Measurements from ENCODE around the gene FUCA1.
"Not testable (repeated sequence)": the region's sequence is repeated elsewhere in the genome, so short reads cannot be mapped to it uniquely, and the experiment has no call there.

FUCA1 gene

GRCh38 chr1:23868557-23869016 lies 497 bp upstream of the FUCA1 start:
- peak overlapping the region; percentile 67 for H3K4me3 ChIP-seq (ENCODE audit: low read depth, low read length)
- ChIA-PET CTCF (interaction anchor here (0.6 to 5.5 kb wide), 11 partner anchors 9 to 97 kb away, joined by 3 to 27 read pairs (median 3); no protein-coding TSS in a partner anchor), POLR2A (no interaction called here)
- no peak for TF ChIP-seq CTCF (IDR thresholded peaks at IDR 0.05; ENCODE audit: insufficient read depth, low read length, missing control alignments)
- no peak for DNase-seq (ENCODE audit: low read depth, low spot score)

DNA sequence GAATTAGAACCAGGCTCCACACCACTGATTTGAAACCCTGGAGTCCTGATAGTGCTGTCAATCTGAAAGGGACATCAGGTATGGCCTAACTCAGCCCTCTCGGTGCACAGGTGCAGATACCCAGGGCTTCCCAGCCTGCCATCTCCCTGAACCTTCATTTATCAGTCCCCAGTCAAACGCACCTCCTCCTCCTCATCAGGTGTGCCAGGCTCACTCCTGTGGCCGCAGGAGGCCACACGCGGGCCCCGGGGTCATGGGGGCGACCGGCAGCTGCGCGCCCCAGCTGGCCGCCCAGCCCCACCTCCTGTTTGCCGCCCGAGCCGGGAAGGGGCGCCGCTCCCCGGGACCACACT lies 572 bp downstream of the FUCA1 start:
- no peak for TF ChIP-seq CTCF (IDR thresholded peaks at IDR 0.05; ENCODE audit: insufficient read depth, low read length, missing control alignments)
- CTCF ChIA-PET = interaction anchor here (0.7 to 5.5 kb wide), 5 partner anchors 12 to 96 kb away, joined by 3 to 27 read pairs (median 4); no protein-coding TSS in a partner anchor
- POLR2A ChIA-PET = no interaction called here
- peak overlapping the region; percentile 67 for H3K4me3 ChIP-seq (ENCODE audit: low read depth, low read length)
- no peak for DNase-seq (ENCODE audit: low read depth, low spot score)

GRCh38 chr1:23865543-23865930 lies 2.6 kb downstream of the FUCA1 start:
- ChIA-PET CTCF (interaction anchor here (1.0 to 1.5 kb wide), 8 partner anchors 10 to 94 kb away, joined by 3 to 5 read pairs (median 3); partner anchors contain the start of gene HMGCL), POLR2A (no interaction called here)
- no peak for DNase-seq (ENCODE audit: low read depth, low spot score)
- no peak overlapping the region for H3K4me3 ChIP-seq (ENCODE audit: low read depth, low read length)
- TF ChIP-seq CTCF (IDR thresholded peaks at IDR 0.05; ENCODE audit: insufficient read depth, low read length, missing control alignments) = no peak

- H3K4me3 ChIP-seq (ENCODE audit: low read depth, low read length) = no peak overlapping the region
- POLR2A ChIA-PET = no interaction called here
- DNase-seq (ENCODE audit: low read depth, low spot score) = no peak
- no peak for TF ChIP-seq CTCF (IDR thresholded peaks at IDR 0.05; ENCODE audit: insufficient read depth, low read length, missing control alignments)
- CTCF ChIA-PET = interaction anchor here (1.0 to 1.5 kb wide), 8 partner anchors 10 to 93 kb away, joined by 3 to 5 read pairs (median 3); partner anchors contain the start of gene HMGCL
These were observed 3.1 kb downstream of the FUCA1 start for GRCh38 chr1:23864801-23865542.

DNA sequence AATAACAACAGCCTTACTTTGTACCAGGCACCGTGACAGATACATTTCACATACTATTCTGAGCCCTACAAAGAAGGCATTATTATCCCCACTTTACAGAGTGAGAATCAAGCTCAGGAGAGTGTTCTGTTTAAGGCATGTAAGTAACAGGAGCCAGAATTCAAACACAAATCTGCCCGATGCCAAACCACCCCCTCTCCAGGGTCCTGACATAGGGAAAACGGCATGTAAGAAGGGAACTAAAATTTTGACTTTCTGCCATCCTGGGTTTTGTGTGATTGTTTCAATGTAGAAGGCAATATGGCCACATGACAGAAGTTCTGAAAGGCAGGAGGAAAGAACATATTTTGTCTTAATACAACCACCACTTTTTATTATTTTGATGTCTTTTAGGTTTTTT lies 5.5 kb downstream of the FUCA1 start:
- ChIA-PET POLR2A (no interaction called here), CTCF (interaction anchor here (1.2 to 2.5 kb wide), 2 partner anchors 52 to 91 kb away, joined by 4 to 9 read pairs; no protein-coding TSS in a partner anchor)
- no peak overlapping the region for H3K4me3 ChIP-seq (ENCODE audit: low read depth, low read length)
- DNase-seq (ENCODE audit: low read depth, low spot score) = no peak
- TF ChIP-seq CTCF (IDR thresholded peaks at IDR 0.05; ENCODE audit: insufficient read depth, low read length, missing control alignments) = no peak

DNA sequence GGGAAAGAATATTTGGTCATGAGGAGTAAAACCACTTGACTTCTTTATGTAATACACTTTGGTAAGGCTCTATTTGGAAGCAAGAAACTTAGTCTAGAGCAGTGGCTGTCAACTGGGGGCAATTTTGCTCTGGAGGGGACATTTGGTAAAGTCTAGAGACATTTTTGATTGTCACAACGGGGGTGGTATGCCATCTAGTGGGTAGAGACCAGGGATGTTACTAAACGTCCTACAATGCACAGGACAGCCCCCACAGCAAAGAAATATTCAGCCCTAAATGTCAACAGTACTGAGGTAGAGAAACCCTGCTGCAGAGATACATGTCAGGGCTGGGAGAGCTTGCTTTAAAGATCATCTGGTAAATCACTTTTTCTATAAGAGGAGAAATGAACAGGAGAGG lies 13.5 kb downstream of the FUCA1 start:
- ChIA-PET CTCF (interaction anchor here (0.8 to 3.3 kb wide), 11 partner anchors 11 to 357 kb away, joined by 3 to 14 read pairs (median 3); no protein-coding TSS in a partner anchor), POLR2A (no interaction called here)
- DNase-seq (ENCODE audit: low read depth, low spot score) = no peak
- no peak overlapping the region for H3K4me3 ChIP-seq (ENCODE audit: low read depth, low read length)
- peak; percentile 17 for TF ChIP-seq CTCF (IDR thresholded peaks at IDR 0.05; ENCODE audit: insufficient read depth, low read length, missing control alignments)

GRCh38 chr1:23853124-23853523 lies 15.0 kb downstream of the FUCA1 start:
- POLR2A ChIA-PET; H3K4me3 ChIP-seq (ENCODE audit: low read depth, low read length); DNase-seq (ENCODE audit: low read depth, low spot score): not testable (repeated sequence)
- CTCF ChIA-PET = interaction anchor here (3.3 kb wide), 1 partner anchor 81 kb away, joined by 14 read pairs; no protein-coding TSS in a partner anchor

- H3K4me3 ChIP-seq (ENCODE audit: low read depth, low read length); DNase-seq (ENCODE audit: low read depth, low spot score); CTCF ChIA-PET; POLR2A ChIA-PET: not testable (repeated sequence)
These were observed 16.7 kb downstream of the FUCA1 start for GRCh38 chr1:23851406-23851805.

All from AG04449 (cell line).